DND-41 (cell line): ENCODE results near the gene BCR.

Experiments used
- ATAC-seq: fragments of 200-7000 bp; cut with Tn5 transposase; 3 replicates; pipeline ENCODE4 v1.9.1; 2021; ENCODE audit warnings: low read depth; ENCODE audit not compliant: insufficient read depth
- DNase-seq: peaks from one replicate; pipeline ENCODE4 v3.0.0-alpha.2; 2020
- H2AFZ ChIP-seq: 2 replicates; pipeline ENCODE4 v1.6.0; 2012; ENCODE audit warnings: low read depth, low read length
- H3K27ac ChIP-seq: 2 replicates; pipeline ENCODE4 v1.5.1; 2012; ENCODE audit warnings: low read length, inconsistent platforms
- H3K27me3 ChIP-seq: fragments of 200-600 bp; sonication (generic); 2 replicates; pipeline ENCODE4 v1.6.0; 2012; ENCODE audit warnings: low read length, mild to moderate bottlenecking, inconsistent platforms; ENCODE audit not compliant: insufficient read depth, poor library complexity
- H3K36me3 ChIP-seq: 2 replicates; pipeline ENCODE4 v1.5.1; 2012; ENCODE audit warnings: low read length, inconsistent platforms; ENCODE audit not compliant: insufficient read depth
- H3K4me1 ChIP-seq: 2 replicates; pipeline ENCODE4 v1.5.1; 2012; ENCODE audit warnings: mild to moderate bottlenecking, low read length; ENCODE audit not compliant: insufficient read depth
- H3K4me2 ChIP-seq: 2 replicates; pipeline ENCODE4 v1.6.0; 2012; ENCODE audit warnings: mild to moderate bottlenecking, moderate library complexity, low read length, inconsistent platforms; ENCODE audit not compliant: insufficient read depth
- H3K4me3 ChIP-seq, 2 experiments: fragments of 200-600 bp in 1 of 2; shearing (Covaris generic) in 1 of 2; 2 replicates each; pipeline ENCODE4 v1.5.1; 2012 to 2016; ENCODE audit warnings: inconsistent platforms in 2 of 2, low read length in 2 of 2, mild to moderate bottlenecking in 2 of 2, low read depth in 1 of 2, moderate library complexity in 1 of 2
- H3K79me2 ChIP-seq: 2 replicates; pipeline ENCODE4 v1.6.0; 2012; ENCODE audit warnings: low read length, inconsistent platforms; ENCODE audit not compliant: insufficient read depth
- H3K9ac ChIP-seq: 2 replicates; pipeline ENCODE4 v1.6.0; 2012; ENCODE audit warnings: low read depth, mild to moderate bottlenecking, inconsistent platforms, low read length, moderate library complexity
- H3K9me3 ChIP-seq: 2 replicates; pipeline ENCODE4 v1.5.1; 2012; ENCODE audit warnings: low read length, moderate library complexity, mild to moderate bottlenecking, inconsistent platforms; ENCODE audit not compliant: insufficient read depth, severe bottlenecking
- H4K20me1 ChIP-seq: 2 replicates; pipeline ENCODE4 v1.6.0; 2012; ENCODE audit warnings: low read length; ENCODE audit not compliant: insufficient read depth
- CTCF ChIP-seq: IDR thresholded peaks from 2 replicates; pipeline ENCODE4 v1.5.1; 2012; ENCODE audit warnings: borderline replicate concordance, low read length, moderate library complexity, mild to moderate bottlenecking; ENCODE audit not compliant: poor library complexity, severe bottlenecking; ENCODE audit errors: extremely low read depth
- EZH2 ChIP-seq: IDR thresholded peaks from 3 replicates; pipeline ENCODE4 v1.6.1; 2012; ENCODE audit warnings: borderline replicate concordance, low read depth, mild to moderate bottlenecking, moderate library complexity, low read length, inconsistent platforms; ENCODE audit not compliant: severe bottlenecking

Gene BCR

DNA sequence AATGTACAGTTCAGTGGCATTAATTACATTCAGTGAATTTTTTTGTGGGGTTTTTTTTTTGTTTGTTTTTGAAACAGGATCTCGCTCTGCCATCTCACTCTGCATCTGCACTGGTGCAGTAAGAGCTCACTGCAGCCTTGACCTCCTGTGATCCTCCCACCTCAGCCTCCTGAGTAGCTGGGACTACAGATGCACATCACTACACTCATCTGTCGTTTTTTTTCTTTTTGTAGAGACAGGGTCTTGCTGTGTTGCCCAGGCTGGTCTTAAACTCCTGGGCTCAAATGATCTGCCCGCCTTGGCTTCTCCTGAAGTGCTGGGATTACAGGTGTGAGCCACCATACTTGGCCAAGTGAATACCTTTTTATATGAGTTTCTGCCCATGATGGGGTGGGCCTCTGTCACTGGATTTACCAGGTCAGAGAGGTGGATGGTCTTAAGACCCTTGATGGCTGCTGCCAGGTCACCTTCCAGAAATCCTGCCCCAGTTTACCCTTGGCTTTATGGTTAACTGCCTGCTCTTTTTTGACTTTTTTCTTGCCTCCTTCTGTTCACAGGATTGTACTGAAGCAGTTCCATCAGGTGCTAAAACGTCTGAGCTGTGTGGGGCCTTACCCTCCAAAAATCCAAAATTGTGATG, 22.6 kb downstream of the BCR start:
- peaks cover 66% of the 10 kb centered on the region for H3K36me3 ChIP-seq
- H3K4me3 ChIP-seq: no peak overlapping the region
- no peak overlapping the region for H3K27ac ChIP-seq
- H3K79me2 ChIP-seq: peaks cover 91% of the 10 kb centered on the region
- no peaks in the 10 kb centered on the region for H3K27me3 ChIP-seq
- no peak for ATAC-seq
- H2AFZ ChIP-seq: no peak overlapping the region
- no peak overlapping the region for H3K9ac ChIP-seq
- H3K4me1 ChIP-seq: no peaks in the 10 kb centered on the region
- H3K9me3 ChIP-seq: no peaks in the 10 kb centered on the region
- no peak for TF ChIP-seq CTCF
- TF ChIP-seq EZH2: no peak
- peaks cover 59% of the 10 kb centered on the region for H4K20me1 ChIP-seq
- no peak for DNase-seq
- H3K4me2 ChIP-seq: no peak overlapping the region

- DNase-seq: no peak
- no peaks in the 10 kb centered on the region for H3K27me3 ChIP-seq
- no peaks in the 10 kb centered on the region for H3K4me1 ChIP-seq
- no peak for ATAC-seq
- no peak overlapping the region for H2AFZ ChIP-seq
- H3K4me2 ChIP-seq: no peak overlapping the region
- no peaks in the 10 kb centered on the region for H3K9me3 ChIP-seq
- H3K4me3 ChIP-seq: no peak overlapping the region
- peaks cover 63% of the 10 kb centered on the region for H3K36me3 ChIP-seq
- TF ChIP-seq CTCF (no peak), EZH2 (no peak)
- peak overlapping the region; percentile 18; the same call in 1 of the 2 replicates for H3K27ac ChIP-seq
- peaks cover 89% of the 10 kb centered on the region for H3K79me2 ChIP-seq
- H3K9ac ChIP-seq: no peak overlapping the region
- peaks cover 54% of the 10 kb centered on the region for H4K20me1 ChIP-seq
These were observed 23.3 kb downstream of the BCR start for GRCh38 chr22:23203452-23204124.

- Histone ChIP-seq H3K27me3 (no peaks in the 10 kb centered on the region), H3K9me3 (no peaks in the 10 kb centered on the region), H3K36me3 (peaks cover 57% of the 10 kb centered on the region), H3K4me3 (no peak overlapping the region), H3K79me2 (peaks cover 89% of the 10 kb centered on the region), H3K4me1 (no peaks in the 10 kb centered on the region), H3K4me2 (no peak overlapping the region), H4K20me1 (peaks cover 49% of the 10 kb centered on the region), H3K27ac (peak overlapping the region; percentile 18; the same call in 1 of the 2 replicates), H2AFZ (no peak overlapping the region), H3K9ac (no peak overlapping the region)
- no peak for ATAC-seq
- TF ChIP-seq EZH2 (no peak), CTCF (no peak)
- no peak for DNase-seq
These were observed 23.8 kb downstream of the BCR start for GRCh38 chr22:23204125-23204488.
